Kidney epithelial cell (primary cell): ENCODE results near the gene NPIPA3. TPM values are rescaled to one million over a fixed set of nuclear protein-coding genes. Genes with fewer than 3 reads are reported as not detected.
"Not testable (repeated sequence)": the region's sequence is repeated elsewhere in the genome, so short reads cannot be mapped to it uniquely, and the experiment has no call there.

ENCODE experiments used
- DNase-seq: peaks from one replicate; pipeline ENCODE4 v3.0.0-alpha.2; 2010; ENCODE audit warnings: low read depth
- H3K27me3 ChIP-seq: 2 replicates; pipeline ENCODE4 v1.6.0; 2011; ENCODE audit warnings: low read length; ENCODE audit not compliant: control insufficient read depth, insufficient read depth
- H3K36me3 ChIP-seq: 2 replicates; pipeline ENCODE4 v1.5.1; 2011; ENCODE audit warnings: low read length; ENCODE audit not compliant: control insufficient read depth, insufficient read depth
- H3K4me3 ChIP-seq: 2 replicates; pipeline ENCODE4 v1.5.1; 2011; ENCODE audit warnings: low read depth, mild to moderate bottlenecking, control low read depth, low read length
- total RNA-seq: library from RNA; depleted of rRNA; stranded (reverse); fragments of >200 nt; gene quantifications from 2 replicates; pipeline ENCODE4 v1.2.3, GENCODE V29; 2015
- TF ChIP-seq, protein P1 (sequence below): IDR thresholded peaks from 2 replicates; pipeline ENCODE4 v1.5.1; 2011; ENCODE audit warnings: mild to moderate bottlenecking, moderate library complexity, low read length, control low read depth, inconsistent platforms; ENCODE audit not compliant: insufficient read depth, poor library complexity, severe bottlenecking

The NPIPA3 gene
- 1.0 and 2.9 TPM in 2 replicates for total RNA-seq

DNA sequence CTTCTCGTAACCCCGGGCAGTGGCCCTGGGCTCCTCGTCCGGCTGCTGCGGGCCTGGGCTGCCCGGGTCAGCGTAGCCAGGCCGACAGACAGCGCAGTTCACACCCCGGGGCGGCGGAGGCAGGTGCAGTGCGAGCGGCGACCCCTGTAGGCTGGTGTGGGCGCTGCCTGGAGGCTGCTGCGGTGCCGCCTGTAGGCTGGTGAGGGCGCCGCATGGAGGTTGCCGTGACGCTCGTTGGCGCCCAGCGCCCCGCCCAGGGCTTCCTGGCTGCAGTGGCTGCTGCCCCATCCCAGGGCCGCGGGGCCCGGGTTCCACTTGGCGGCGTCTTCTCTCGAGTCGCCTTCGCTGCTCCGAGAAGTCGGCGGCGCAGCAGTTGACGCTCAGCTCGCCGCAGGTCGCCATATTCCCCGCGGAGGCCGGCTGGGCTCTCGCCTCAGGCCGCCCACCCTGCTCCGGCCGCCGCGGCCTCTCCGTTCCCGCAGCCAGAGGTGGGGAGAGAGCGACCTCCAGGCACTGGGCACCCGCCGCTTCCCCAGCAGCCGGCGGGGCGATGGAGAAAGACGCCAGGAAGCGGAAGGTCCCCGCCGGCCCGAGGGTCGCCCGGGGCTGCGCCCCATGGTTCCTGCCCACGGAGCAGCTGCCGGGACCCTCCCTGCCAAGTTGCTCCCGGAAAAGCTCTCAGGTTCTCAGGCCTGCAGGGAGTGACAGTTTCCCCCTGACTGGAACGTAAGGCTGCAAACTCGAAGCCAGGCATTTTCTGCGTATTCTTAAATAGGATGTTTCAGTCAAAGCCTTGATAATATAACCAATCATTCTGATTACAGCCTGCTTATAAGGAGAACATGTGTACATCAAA is at the start of gene NPIPA3:
Gene NPIPA3, plus strand, starts transcription at position 256 of the 856 bp plus-strand sequence. CDS start 5,533 bp downstream, outside the sequence.
- H3K27me3 ChIP-seq, DNase-seq, H3K36me3 ChIP-seq, H3K4me3 ChIP-seq: not testable (repeated sequence)

DNA sequence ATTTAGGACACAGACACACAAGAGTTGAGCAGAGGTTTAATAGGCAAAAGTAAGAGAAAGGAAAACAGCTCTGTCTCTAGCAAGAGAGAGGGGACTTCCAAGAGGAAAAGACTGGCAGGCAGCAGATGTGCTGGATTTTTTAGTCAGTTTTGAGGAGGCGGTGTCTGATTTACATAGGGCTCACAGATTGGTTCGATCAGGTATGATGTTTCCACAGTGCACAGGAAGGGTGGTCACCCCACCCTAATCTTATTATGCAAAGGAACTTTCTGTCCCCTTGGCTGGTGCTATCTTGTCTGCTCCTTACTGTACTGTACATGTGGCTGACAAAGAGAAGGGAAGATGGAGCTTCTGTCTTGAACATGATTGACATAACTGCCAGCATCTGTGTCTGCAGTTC is 45.1 kb upstream of the NPIPA3 start:
- DNase-seq, result no peak
- no peaks in the 10 kb centered on the region for H3K27me3 ChIP-seq
- TF ChIP-seq, protein P1, sequence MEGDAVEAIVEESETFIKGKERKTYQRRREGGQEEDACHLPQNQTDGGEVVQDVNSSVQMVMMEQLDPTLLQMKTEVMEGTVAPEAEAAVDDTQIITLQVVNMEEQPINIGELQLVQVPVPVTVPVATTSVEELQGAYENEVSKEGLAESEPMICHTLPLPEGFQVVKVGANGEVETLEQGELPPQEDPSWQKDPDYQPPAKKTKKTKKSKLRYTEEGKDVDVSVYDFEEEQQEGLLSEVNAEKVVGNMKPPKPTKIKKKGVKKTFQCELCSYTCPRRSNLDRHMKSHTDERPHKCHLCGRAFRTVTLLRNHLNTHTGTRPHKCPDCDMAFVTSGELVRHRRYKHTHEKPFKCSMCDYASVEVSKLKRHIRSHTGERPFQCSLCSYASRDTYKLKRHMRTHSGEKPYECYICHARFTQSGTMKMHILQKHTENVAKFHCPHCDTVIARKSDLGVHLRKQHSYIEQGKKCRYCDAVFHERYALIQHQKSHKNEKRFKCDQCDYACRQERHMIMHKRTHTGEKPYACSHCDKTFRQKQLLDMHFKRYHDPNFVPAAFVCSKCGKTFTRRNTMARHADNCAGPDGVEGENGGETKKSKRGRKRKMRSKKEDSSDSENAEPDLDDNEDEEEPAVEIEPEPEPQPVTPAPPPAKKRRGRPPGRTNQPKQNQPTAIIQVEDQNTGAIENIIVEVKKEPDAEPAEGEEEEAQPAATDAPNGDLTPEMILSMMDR, result no peak
- H3K36me3 ChIP-seq, result peaks cover 3% of the 10 kb centered on the region
- no peak overlapping the region for H3K4me3 ChIP-seq

DNA sequence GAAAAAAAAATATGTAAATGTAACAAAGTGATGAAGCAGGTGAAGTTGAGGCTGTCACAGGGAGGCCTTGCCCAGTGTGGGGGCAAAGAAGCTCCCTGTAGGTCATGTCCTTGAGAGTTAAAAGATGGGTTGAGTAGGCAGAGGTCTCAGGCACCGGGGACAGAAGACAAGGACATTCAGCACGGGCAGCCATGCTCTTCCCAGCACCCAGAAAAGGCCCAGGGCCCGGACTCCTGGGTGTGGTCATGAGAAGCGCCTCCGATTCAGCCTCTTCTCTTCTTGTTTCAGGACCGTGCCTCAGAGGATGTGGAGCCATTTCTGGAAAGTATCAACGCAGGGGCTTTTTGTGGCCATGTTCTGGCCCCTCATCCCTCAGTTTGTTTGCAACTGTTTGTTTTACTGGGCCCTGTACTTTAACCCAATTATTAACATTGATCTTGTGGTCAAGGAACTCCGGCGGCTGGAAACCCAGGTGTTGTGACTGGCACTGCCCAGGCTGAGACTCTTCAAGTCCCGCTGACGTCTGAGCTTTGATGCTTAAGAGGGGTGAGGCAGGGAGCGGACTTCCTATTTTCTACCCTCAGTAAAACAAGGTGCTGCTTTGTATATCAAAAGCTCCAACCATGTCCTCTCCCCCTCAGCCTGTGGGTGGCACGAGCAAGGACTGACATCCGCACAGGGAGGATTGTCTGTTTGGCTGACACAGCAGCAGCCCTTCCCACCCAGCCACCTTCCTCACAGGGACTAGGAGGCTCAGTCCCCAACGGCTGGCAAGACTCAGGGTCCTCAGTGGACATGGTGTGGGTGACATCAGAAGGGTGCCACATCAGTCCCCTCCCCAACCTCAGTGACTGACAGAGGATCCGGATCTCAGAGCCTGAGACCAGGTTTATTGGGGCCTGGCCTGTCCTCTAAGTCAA is 35.6 kb upstream of the NPIPA3 start:
- H3K36me3 ChIP-seq, result peaks cover 1% of the 10 kb centered on the region
- TF ChIP-seq, protein P1, result no peak
- no peak for DNase-seq
- no peaks in the 10 kb centered on the region for H3K27me3 ChIP-seq
- no peak overlapping the region for H3K4me3 ChIP-seq

DNA sequence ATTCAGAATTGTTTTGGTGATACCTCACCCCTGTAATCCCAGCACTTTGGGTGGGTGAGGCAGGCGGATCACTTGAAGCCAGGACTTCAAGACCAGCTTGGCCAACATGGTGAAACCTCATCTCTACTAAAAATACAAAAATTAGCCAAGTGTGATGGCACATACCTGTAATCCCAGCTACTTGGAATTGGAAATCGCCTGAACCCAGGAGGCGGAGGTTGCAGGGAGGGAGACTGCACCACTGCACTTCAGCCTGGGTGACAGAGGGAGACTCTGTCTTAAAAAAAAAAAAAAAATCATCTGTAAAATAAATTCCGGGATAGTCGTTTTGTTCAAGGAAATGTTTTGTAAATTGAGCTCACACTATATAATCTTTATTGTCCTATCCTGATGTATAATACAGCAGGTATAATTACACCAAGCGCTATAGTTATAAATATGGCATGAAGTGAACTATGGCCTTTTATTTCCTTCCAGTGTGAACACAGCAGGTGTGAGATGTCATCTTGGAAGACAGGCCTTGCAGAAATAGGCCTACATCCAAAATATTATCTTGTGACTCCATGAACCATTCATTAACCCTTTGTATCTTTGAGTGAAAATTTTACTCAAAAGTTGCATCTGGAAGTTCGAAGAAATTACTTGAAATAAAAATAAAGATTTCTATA is 34.5 kb upstream of the NPIPA3 start:
- peaks cover 1% of the 10 kb centered on the region for H3K36me3 ChIP-seq
- DNase-seq, result no peak
- no peak overlapping the region for H3K4me3 ChIP-seq
- TF ChIP-seq, protein P1, result no peak
- no peaks in the 10 kb centered on the region for H3K27me3 ChIP-seq

DNA sequence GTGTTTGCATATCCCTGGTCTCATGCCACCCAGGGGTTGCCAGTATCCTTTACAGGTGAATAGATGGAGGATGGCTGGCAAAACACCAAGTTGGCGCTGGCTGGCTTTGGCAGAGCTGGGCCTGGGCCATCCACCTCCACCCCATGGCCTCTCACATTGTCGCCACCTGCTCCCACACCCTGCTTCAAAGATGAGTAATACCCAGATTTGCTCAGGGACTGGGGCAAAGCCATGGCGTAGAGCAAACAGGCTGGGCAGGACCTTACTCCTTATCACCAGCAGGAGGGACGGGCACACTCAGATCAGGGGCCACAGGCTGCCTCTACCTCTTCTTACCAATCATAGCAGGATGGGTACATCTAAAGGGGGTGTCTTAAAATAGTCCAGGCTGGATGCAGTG is 33.4 kb upstream of the NPIPA3 start:
- no peak overlapping the region for H3K4me3 ChIP-seq
- TF ChIP-seq, protein P1, result no peak
- DNase-seq, result no peak
- H3K27me3 ChIP-seq, result no peaks in the 10 kb centered on the region
- H3K36me3 ChIP-seq, result peaks cover 1% of the 10 kb centered on the region

DNA sequence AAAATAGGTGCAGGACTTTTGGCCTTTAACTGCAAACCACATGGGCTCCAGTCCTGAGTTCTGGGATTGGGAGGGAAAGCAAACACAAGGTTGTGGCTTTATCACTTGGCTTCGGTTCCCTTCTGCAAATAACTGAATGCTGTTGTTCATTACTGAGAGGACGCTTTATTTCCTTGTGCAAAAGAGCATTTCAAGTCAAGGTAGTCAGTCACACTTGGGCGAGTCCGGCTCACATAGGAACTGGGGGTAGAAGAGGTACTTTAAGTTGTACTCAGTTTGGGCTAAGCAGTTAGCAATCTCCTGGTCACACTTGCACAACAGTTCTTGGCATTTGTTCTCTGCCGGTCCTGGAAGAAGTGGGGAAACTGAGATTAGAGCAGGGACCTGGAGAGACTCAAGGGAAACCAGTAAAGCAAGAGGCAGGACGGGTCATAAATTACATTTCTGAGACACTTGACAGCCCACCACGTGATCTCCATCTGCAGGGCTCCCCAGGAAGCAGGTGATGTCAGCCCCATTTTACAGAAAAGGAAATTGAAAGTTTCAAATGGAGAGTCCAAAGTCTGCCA is 30.7 kb upstream of the NPIPA3 start:
- TF ChIP-seq, protein P1, result no peak
- Histone ChIP-seq H3K36me3 (no peaks in the 10 kb centered on the region), H3K27me3 (no peaks in the 10 kb centered on the region), H3K4me3 (no peak overlapping the region)
- peak; percentile 2 for DNase-seq
